Mesothelial cell of epicardium (in vitro differentiated cells): ENCODE data around the gene EPN1. TPM values are rescaled to one million over a fixed set of nuclear protein-coding genes. Genes with fewer than 3 reads are reported as not detected.
A peak's percentile ranks its signal among the peaks of the same experiment; 100 is the strongest.

Experiments
- DNase-seq, 2 experiments: peaks; one replicate each; pipeline ENCODE4 v3.0.0; 2021; ENCODE audit warnings: low spot score in 2 of 2; ENCODE audit not compliant: unreplicated experiment in 2 of 2
- H3K27ac Mint-ChIP-seq: 2 replicates; pipeline ENCODE4 v1.8.0; 2021; ENCODE audit warnings: mixed read lengths
- H3K27me3 Mint-ChIP-seq: 2 replicates; pipeline ENCODE4 v1.8.0; 2021; ENCODE audit warnings: low read depth, mixed read lengths
- H3K36me3 Mint-ChIP-seq: 2 replicates; pipeline ENCODE4 v1.8.0; 2021; ENCODE audit warnings: mixed read lengths
- H3K4me1 Mint-ChIP-seq: 2 replicates; pipeline ENCODE4 v1.8.0; 2021; ENCODE audit warnings: mixed read lengths
- H3K4me3 Mint-ChIP-seq: 2 replicates; pipeline ENCODE4 v1.8.0; 2021; ENCODE audit warnings: mild to moderate bottlenecking, moderate library complexity, mixed read lengths
- H3K9me3 Mint-ChIP-seq: 2 replicates; pipeline ENCODE4 v1.8.0; 2021; ENCODE audit warnings: mixed read lengths
- CTCF ChIP-seq: fragments of 200-600 bp; sonication (generic); IDR thresholded peaks from one replicate; pipeline ENCODE4 v1.5.0; 2021; ENCODE audit warnings: antibody characterized with exemption; ENCODE audit not compliant: unreplicated experiment
- total RNA-seq: library from RNA; stranded (reverse); gene quantifications from 3 replicates; pipeline ENCODE4 v1.2.1, GENCODE V29; 2021

The EPN1 gene
- total RNA-seq, 1 donor from 2014 or later, result 99.6 TPM

DNA sequence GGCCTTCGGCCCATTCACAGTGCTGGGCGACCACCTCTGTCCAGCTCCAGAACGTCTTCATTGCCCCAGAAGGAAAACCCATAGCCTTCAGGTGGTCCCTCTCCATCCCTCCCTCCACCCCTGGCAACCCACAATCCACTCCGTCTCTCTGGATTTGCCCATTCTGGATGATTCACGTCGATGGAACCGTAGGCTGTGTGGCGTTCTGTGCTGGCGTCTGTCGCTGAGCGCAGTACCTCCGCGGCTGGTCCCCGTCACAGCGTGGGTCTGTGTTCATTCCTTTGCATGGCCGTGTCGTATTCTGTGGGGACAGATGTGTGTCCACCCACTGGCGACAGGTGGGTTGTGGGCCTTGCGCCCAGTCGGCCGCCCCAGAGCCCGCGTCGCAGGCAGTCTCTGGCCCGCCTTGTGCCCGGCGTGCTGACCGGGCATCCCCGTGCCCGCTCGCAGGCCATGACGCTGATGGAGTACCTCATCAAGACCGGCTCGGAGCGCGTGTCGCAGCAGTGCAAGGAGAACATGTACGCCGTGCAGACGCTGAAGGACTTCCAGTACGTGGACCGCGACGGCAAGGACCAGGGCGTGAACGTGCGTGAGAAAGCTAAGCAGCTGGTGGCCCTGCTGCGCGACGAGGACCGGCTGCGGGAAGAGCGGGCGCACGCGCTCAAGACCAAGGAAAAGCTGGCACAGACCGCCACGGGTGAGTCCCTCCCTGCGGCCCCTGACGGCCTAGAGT lies 10.1 kb downstream of the EPN1 start:
- no peak for DNase-seq
- H3K4me1 Mint-ChIP-seq, result no peaks in the 10 kb centered on the region

DNA sequence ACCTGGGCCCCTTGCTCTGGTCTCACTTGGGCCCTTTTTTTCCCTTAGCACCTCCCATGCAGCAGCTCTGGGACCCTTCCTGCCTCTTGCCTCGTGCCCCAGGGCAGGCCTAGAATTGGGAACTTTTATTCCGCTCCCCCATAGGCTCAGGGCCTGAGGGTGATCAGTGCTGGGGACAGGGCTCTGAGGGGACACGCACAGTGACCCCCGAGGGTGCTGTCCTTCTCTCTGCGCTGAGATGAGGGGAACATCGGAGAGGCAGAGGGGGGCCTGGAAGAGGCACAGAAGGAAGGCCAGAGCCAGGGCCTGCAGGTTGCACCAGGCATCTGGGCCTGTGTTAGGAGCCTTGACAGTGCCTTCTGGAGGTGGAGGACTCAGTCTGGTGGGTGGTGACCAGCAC lies 10.8 kb downstream of the EPN1 start:
- no peak for DNase-seq
- Mint-ChIP-seq H3K9me3 (no peaks in the 10 kb centered on the region), H3K4me3 (no peak overlapping the region), H3K36me3 (peaks cover 13% of the 10 kb centered on the region), H3K27me3 (no peaks in the 10 kb centered on the region), H3K4me1 (no peaks in the 10 kb centered on the region), H3K27ac (no peak overlapping the region)
- TF ChIP-seq CTCF, result no peak

More for the DNA sequence above, 10.1 kb downstream of the EPN1 start:
- Mint-ChIP-seq H3K9me3 (no peaks in the 10 kb centered on the region), H3K27ac (no peak overlapping the region), H3K27me3 (no peaks in the 10 kb centered on the region), H3K36me3 (peaks cover 19% of the 10 kb centered on the region), H3K4me3 (no peak overlapping the region)
- TF ChIP-seq CTCF, result no peak

GRCh38 chr19:55686311-55687050 lies 11.5 kb downstream of the EPN1 start:
- no peak overlapping the region for H3K4me3 Mint-ChIP-seq
- H3K4me1 Mint-ChIP-seq, result no peaks in the 10 kb centered on the region
- no peak for DNase-seq
- no peak for TF ChIP-seq CTCF
- H3K9me3 Mint-ChIP-seq, result no peaks in the 10 kb centered on the region
- peaks cover 13% of the 10 kb centered on the region for H3K36me3 Mint-ChIP-seq
- H3K27me3 Mint-ChIP-seq, result no peaks in the 10 kb centered on the region
- H3K27ac Mint-ChIP-seq, result no peak overlapping the region

DNA sequence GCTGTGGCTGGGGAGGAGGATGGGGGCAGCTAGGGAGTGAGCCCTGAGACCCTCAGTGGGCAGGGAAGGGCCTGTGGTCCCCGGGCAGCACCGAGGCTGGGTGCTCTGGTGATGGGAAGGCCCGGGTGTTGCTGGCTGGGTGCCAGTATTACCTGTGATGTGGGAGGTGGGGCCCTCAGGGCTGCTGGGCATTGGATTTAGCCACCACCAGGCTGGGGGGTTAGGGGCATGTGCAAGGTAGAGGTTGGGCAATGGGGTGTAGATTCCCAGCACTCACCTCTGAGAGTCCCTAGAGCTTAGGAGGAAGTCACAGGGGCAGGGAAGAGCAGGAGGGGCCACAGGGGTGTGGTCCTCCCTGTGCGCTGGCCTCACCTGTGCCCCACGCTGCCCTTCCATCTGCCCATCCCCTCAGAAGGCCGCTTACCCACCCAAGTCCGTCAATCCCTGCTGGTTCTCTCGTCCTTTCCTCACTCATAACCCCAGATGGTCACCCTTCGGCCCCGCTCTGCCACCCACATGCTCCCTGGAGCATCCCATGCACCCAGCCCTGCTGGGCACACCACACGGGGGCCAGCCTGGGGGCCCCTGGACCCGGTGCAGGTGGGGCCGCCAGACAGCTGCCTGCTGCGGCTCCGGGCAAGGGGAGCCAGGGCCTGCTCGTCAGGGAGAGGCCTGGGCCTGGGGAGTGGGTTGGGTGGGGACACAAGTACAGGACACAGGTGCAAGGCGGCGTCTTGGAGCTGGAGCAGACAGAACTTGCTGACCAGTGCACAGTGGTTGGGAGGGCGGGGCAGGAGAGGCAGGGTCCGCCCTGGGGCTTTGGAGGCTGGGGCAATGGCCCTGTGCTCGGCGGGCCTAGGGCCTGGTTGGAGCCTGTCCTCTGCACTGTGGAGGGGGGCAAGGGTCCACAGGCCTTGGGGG lies 12.5 kb downstream of the EPN1 start:
- Mint-ChIP-seq H3K27me3 (no peaks in the 10 kb centered on the region), H3K27ac (peak overlapping the region; percentile 26), H3K9me3 (no peaks in the 10 kb centered on the region), H3K36me3 (peaks cover 11% of the 10 kb centered on the region), H3K4me3 (no peak overlapping the region), H3K4me1 (no peaks in the 10 kb centered on the region)
- no peak for TF ChIP-seq CTCF
- no peak for DNase-seq

- no peak for DNase-seq
- Mint-ChIP-seq H3K36me3 (peaks cover 10% of the 10 kb centered on the region), H3K9me3 (no peaks in the 10 kb centered on the region), H3K4me3 (no peak overlapping the region), H3K27me3 (no peaks in the 10 kb centered on the region), H3K4me1 (no peaks in the 10 kb centered on the region), H3K27ac (no peak overlapping the region)
- no peak for TF ChIP-seq CTCF
Measured at GRCh38 chr19:55688422-55689218, 13.6 kb downstream of the EPN1 start.
